Mesendoderm (in vitro differentiated cells): ENCODE measurements around the gene SSH2.
"Not testable (repeated sequence)": the region's sequence is repeated elsewhere in the genome, so short reads cannot be mapped to it uniquely, and the experiment has no call there.

ENCODE experiments used
- DNase-seq: peaks from one replicate; pipeline ENCODE4 v3.0.0; 2013
- H2AK5ac ChIP-seq: 2 replicates; pipeline ENCODE4 v1.6.1; 2013; ENCODE audit warnings: low read length, inconsistent platforms
- H2BK120ac ChIP-seq: 2 replicates; pipeline ENCODE4 v1.6.1; 2013; ENCODE audit warnings: low read depth, mild to moderate bottlenecking, low read length, moderate library complexity, mixed read lengths
- H2BK15ac ChIP-seq: replicated peaks from 2 replicates; pipeline ENCODE4 v1.6.1; 2013; ENCODE audit warnings: low read depth, mild to moderate bottlenecking, moderate library complexity
- H2BK5ac ChIP-seq: 2 replicates; pipeline ENCODE4 v1.6.1; 2013; ENCODE audit warnings: low read length, inconsistent platforms
- H3K18ac ChIP-seq: 2 replicates; pipeline ENCODE4 v1.6.1; 2013; ENCODE audit warnings: mild to moderate bottlenecking, low read length, mixed read lengths
- H3K23ac ChIP-seq: one replicate; pipeline ENCODE4 v1.6.1; 2013; ENCODE audit warnings: low read length
- H3K27ac ChIP-seq: 2 replicates; pipeline ENCODE4 v1.5.1; 2013; ENCODE audit warnings: low read depth, mild to moderate bottlenecking, inconsistent platforms, low read length, moderate library complexity
- H3K27me3 ChIP-seq: 2 replicates; pipeline ENCODE4 v1.6.1; 2013; ENCODE audit warnings: low read length, control low read depth, mild to moderate bottlenecking, inconsistent platforms; ENCODE audit not compliant: insufficient read depth, poor library complexity
- H3K36me3 ChIP-seq: 2 replicates; pipeline ENCODE4 v1.6.1; 2013; ENCODE audit warnings: low read length, inconsistent platforms; ENCODE audit not compliant: control insufficient read depth, insufficient read depth
- H3K4ac ChIP-seq: one replicate; pipeline ENCODE4 v1.6.1; 2013; ENCODE audit warnings: low read depth, mild to moderate bottlenecking, low read length, moderate library complexity
- H3K4me1 ChIP-seq: 2 replicates; pipeline ENCODE4 v1.6.1; 2013; ENCODE audit warnings: low read depth, low read length, inconsistent platforms; ENCODE audit not compliant: control insufficient read depth
- H3K4me2 ChIP-seq: 2 replicates; pipeline ENCODE4 v1.6.1; 2013; ENCODE audit warnings: low read length
- H3K4me3 ChIP-seq: 2 replicates; pipeline ENCODE4 v1.5.1; 2013; ENCODE audit warnings: mild to moderate bottlenecking, low read length
- H3K56ac ChIP-seq: one replicate; pipeline ENCODE4 v1.6.1; 2013; ENCODE audit warnings: low read length
- H3K79me1 ChIP-seq: 2 replicates; pipeline ENCODE4 v1.6.1; 2013; ENCODE audit warnings: low read length, inconsistent platforms
- H3K79me2 ChIP-seq: 2 replicates; pipeline ENCODE4 v1.6.1; 2013; ENCODE audit warnings: mild to moderate bottlenecking, low read length; ENCODE audit not compliant: control insufficient read depth, insufficient read depth
- H3K9ac ChIP-seq: 2 replicates; pipeline ENCODE4 v1.6.1; 2013; ENCODE audit warnings: low read length, inconsistent platforms
- H4K5ac ChIP-seq: one replicate; pipeline ENCODE4 v1.6.1; 2013; ENCODE audit warnings: low read length
- H4K8ac ChIP-seq: one replicate; pipeline ENCODE4 v1.6.1; 2013; ENCODE audit warnings: low read depth, mild to moderate bottlenecking, control low read depth, low read length, moderate library complexity
- WGBS: extraction: QIAGEN DNeasy Blood & Tissue Kit; methylation state at CpG from one replicate; pipeline ENCODE4 v1.1.7; 2013; ENCODE audit warnings: low lambda C conversion rate, missing lambda C conversion rate; ENCODE audit not compliant: insufficient coverage; ENCODE audit errors: extremely low coverage; 5-methylcytosine and 5-hydroxymethylcytosine counted together

SSH2 gene

GRCh38 chr17:29661213-29661612 lies 268.8 kb downstream of the SSH2 start:
- H2AK5ac ChIP-seq: no peak overlapping the region
- DNase-seq: no peak
- no CpG with 5 or more reads among the region's 2 CpGs for WGBS
- no peak overlapping the region for H4K8ac ChIP-seq
- H3K36me3 ChIP-seq: no peaks in the 10 kb centered on the region
- H3K79me2 ChIP-seq: no peaks in the 10 kb centered on the region
- H3K27me3 ChIP-seq: no peaks in the 10 kb centered on the region
- no peak overlapping the region for H3K27ac ChIP-seq
- H2BK120ac ChIP-seq: no peak overlapping the region
- no peak overlapping the region for H4K5ac ChIP-seq
- H3K4me2 ChIP-seq: no peak overlapping the region
- H3K79me1 ChIP-seq: no peaks in the 10 kb centered on the region
- H2BK15ac ChIP-seq: no peak overlapping the region
- H3K4ac ChIP-seq: no peak overlapping the region
- no peak overlapping the region for H3K18ac ChIP-seq
- H3K56ac ChIP-seq: no peak overlapping the region
- no peak overlapping the region for H3K23ac ChIP-seq
- H3K4me1 ChIP-seq: no peaks in the 10 kb centered on the region
- no peak overlapping the region for H3K4me3 ChIP-seq
- no peak overlapping the region for H2BK5ac ChIP-seq
- H3K9ac ChIP-seq: no peak overlapping the region

DNA sequence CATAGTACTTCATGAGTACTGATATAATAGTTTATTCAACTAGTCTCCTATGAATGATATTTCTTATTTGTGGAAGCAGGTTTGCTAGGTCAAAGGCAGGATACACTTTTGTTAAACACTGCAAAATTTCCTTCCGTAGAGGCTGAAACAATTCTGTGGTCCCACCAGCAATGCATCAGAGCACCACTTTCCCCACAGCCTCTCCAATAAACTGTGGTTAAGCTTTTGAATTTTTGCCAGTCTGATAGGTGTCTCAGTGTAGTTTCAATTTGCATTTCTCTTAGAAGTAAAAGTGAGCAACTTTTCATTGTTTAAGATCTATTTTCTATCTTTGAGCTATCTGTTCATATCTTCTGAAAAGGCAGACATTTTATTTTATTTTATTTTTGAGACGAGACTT lies 270.9 kb downstream of the SSH2 start:
- Histone ChIP-seq H3K4me2 (no peak overlapping the region), H2BK15ac (no peak overlapping the region), H3K79me1 (no peaks in the 10 kb centered on the region), H3K23ac (no peak overlapping the region), H2BK5ac (no peak overlapping the region), H2BK120ac (no peak overlapping the region), H3K27me3 (no peaks in the 10 kb centered on the region), H3K4ac (no peak overlapping the region), H3K36me3 (no peaks in the 10 kb centered on the region), H3K18ac (no peak overlapping the region), H4K8ac (no peak overlapping the region), H4K5ac (no peak overlapping the region), H3K9ac (no peak overlapping the region), H3K56ac (no peak overlapping the region), H2AK5ac (no peak overlapping the region), H3K79me2 (no peaks in the 10 kb centered on the region), H3K27ac (no peak overlapping the region), H3K4me3 (no peak overlapping the region), H3K4me1 (no peaks in the 10 kb centered on the region)
- WGBS: no CpG with 5 or more reads among the region's 2 CpGs
- DNase-seq: no peak

GRCh38 chr17:29655323-29655722 lies 274.7 kb downstream of the SSH2 start:
- Histone ChIP-seq H3K18ac (no peak overlapping the region), H2AK5ac (no peak overlapping the region), H3K4me1 (no peaks in the 10 kb centered on the region), H3K79me2 (no peaks in the 10 kb centered on the region), H4K8ac (no peak overlapping the region), H2BK120ac (no peak overlapping the region), H3K4ac (no peak overlapping the region), H2BK5ac (no peak overlapping the region), H3K23ac (no peak overlapping the region), H3K79me1 (no peaks in the 10 kb centered on the region), H3K4me3 (no peak overlapping the region), H3K27ac (no peak overlapping the region), H4K5ac (no peak overlapping the region), H3K9ac (no peak overlapping the region), H3K4me2 (no peak overlapping the region), H3K36me3 (no peaks in the 10 kb centered on the region), H3K56ac (no peak overlapping the region), H3K27me3 (no peaks in the 10 kb centered on the region), H2BK15ac (no peak overlapping the region)
- WGBS: no CpG with 5 or more reads among the region's 6 CpGs
- DNase-seq: no peak

GRCh38 chr17:29653995-29654714 lies 275.9 kb downstream of the SSH2 start:
- no peaks in the 10 kb centered on the region for H3K36me3 ChIP-seq
- no peaks in the 10 kb centered on the region for H3K27me3 ChIP-seq
- peak; percentile 49 for DNase-seq
- WGBS: no CpG with 5 or more reads among the region's 1 CpG
- H4K8ac ChIP-seq: no peak overlapping the region
- H3K23ac ChIP-seq: no peak overlapping the region
- no peak overlapping the region for H3K4me2 ChIP-seq
- H2AK5ac ChIP-seq: no peak overlapping the region
- H2BK5ac ChIP-seq: no peak overlapping the region
- H3K9ac ChIP-seq: no peak overlapping the region
- no peak overlapping the region for H3K4ac ChIP-seq
- H2BK120ac ChIP-seq: no peak overlapping the region
- no peaks in the 10 kb centered on the region for H3K79me1 ChIP-seq
- H3K4me1 ChIP-seq: no peaks in the 10 kb centered on the region
- no peak overlapping the region for H3K4me3 ChIP-seq
- H2BK15ac ChIP-seq: no peak overlapping the region
- H3K79me2 ChIP-seq: no peaks in the 10 kb centered on the region
- H3K18ac ChIP-seq: no peak overlapping the region
- H3K27ac ChIP-seq: no peak overlapping the region
- H4K5ac ChIP-seq: no peak overlapping the region
- no peak overlapping the region for H3K56ac ChIP-seq

- Histone ChIP-seq H3K36me3 (no peaks in the 10 kb centered on the region), H3K4me2 (no peak overlapping the region), H3K23ac (no peak overlapping the region), H3K4ac (no peak overlapping the region), H2BK120ac (no peak overlapping the region), H3K9ac (no peak overlapping the region), H3K56ac (no peak overlapping the region), H2BK15ac (no peak overlapping the region), H3K79me1 (no peaks in the 10 kb centered on the region), H3K27ac (no peak overlapping the region), H2AK5ac (no peak overlapping the region), H3K4me1 (no peaks in the 10 kb centered on the region), H3K79me2 (no peaks in the 10 kb centered on the region), H2BK5ac (no peak overlapping the region), H4K5ac (no peak overlapping the region), H3K27me3 (no peaks in the 10 kb centered on the region), H3K18ac (no peak overlapping the region), H3K4me3 (no peak overlapping the region), H4K8ac (no peak overlapping the region)
- no peak for DNase-seq
These were observed 277.1 kb downstream of the SSH2 start for GRCh38 chr17:29652976-29653375.

GRCh38 chr17:29651913-29652312 lies 278.1 kb downstream of the SSH2 start:
- H2AK5ac ChIP-seq, H3K27ac ChIP-seq, H3K27me3 ChIP-seq, H3K4ac ChIP-seq, H2BK120ac ChIP-seq, H4K8ac ChIP-seq, H3K36me3 ChIP-seq, H2BK15ac ChIP-seq, H3K79me2 ChIP-seq, DNase-seq, H3K79me1 ChIP-seq, H4K5ac ChIP-seq, H3K4me2 ChIP-seq, H3K56ac ChIP-seq, H3K18ac ChIP-seq, H3K4me3 ChIP-seq, H2BK5ac ChIP-seq, H3K9ac ChIP-seq, H3K4me1 ChIP-seq, H3K23ac ChIP-seq: not testable (repeated sequence)
- no CpG with 5 or more reads among the region's 7 CpGs for WGBS
